GM12878 (cell line): Measurements from ENCODE around the gene GALNT18. TPM values are rescaled to one million over a fixed set of nuclear protein-coding genes. Genes with fewer than 3 reads are reported as not detected.

Experiments used
- ATAC-seq: fragments of 200-7000 bp; cut with Tn5 transposase; 3 replicates; pipeline ENCODE4 v1.9.1; 2020; ENCODE audit warnings: mild to moderate bottlenecking, moderate library complexity
- BruUV-seq: library from RNA; stranded (reverse); fragments of 400-500 nt; replicated peaks from 2 replicates; lab custom pipeline; 2021; lab: Mats Ljungman, UMichigan
- CTCF ChIA-PET: fragments of 300-600 bp; sonication (Branson Sonifier 250); formaldehyde crosslinking; extraction: SDS; loops from one replicate; lab custom pipeline; 2021; ENCODE audit warnings: inconsistent platforms; lab: Yijun Ruan, JAX
- POLR2A ChIA-PET: fragments of 350-600 bp; formaldehyde crosslinking; extraction: SDS; loops from one replicate; lab custom pipeline; 2021; ENCODE audit warnings: inconsistent platforms; lab: Charles Lee
- RAD21 ChIA-PET: fragments of 300-600 bp; sonication (Branson Sonifier 250); formaldehyde crosslinking; loops from one replicate; lab custom pipeline; 2023; ENCODE audit warnings: antibody characterized with exemption; ENCODE audit not compliant: unreplicated experiment; lab: Charles Lee
- SMC1A ChIA-PET: fragments of 300-600 bp; sonication (Branson Sonifier 250); formaldehyde crosslinking; loops from one replicate; lab custom pipeline; 2023; ENCODE audit not compliant: unreplicated experiment, uncharacterized antibody; lab: Charles Lee
- DNase-seq: peaks from one replicate; pipeline ENCODE4 v3.0.0-alpha.2; 2011; ENCODE audit warnings: low read depth, low spot score
- FAIRE-seq: peaks from 3 replicates; lab custom pipeline; 2011; peaks lifted over from hg19 to GRCh38; lab: Jason Lieb, UNC
- H2AFZ ChIP-seq: 2 replicates; pipeline ENCODE4 v1.6.0; 2011; ENCODE audit warnings: low read depth, low read length, control low read depth; ENCODE audit not compliant: control insufficient read depth
- H3K27ac ChIP-seq: 2 replicates; pipeline ENCODE4 v1.5.1; 2011; ENCODE audit warnings: control low read depth; ENCODE audit not compliant: control insufficient read depth, insufficient read depth
- H3K27me3 ChIP-seq, 2 experiments: replicated peaks in 1 of 2; 2 replicates each; pipeline versions ENCODE4 v1.6.0 to v1.6.1; 2011; ENCODE audit warnings: low read length in 1 of 2; ENCODE audit not compliant: control insufficient read depth in 2 of 2, insufficient read depth in 2 of 2
- H3K36me3 ChIP-seq, 2 experiments: 2 replicates each; pipeline ENCODE4 v1.5.1; 2011; ENCODE audit warnings: low read length in 1 of 2; ENCODE audit not compliant: control insufficient read depth in 2 of 2, insufficient read depth in 2 of 2
- H3K4me1 ChIP-seq: 2 replicates; pipeline ENCODE4 v1.6.1; 2011; ENCODE audit warnings: mild to moderate bottlenecking, low read length, moderate library complexity, mixed read lengths; ENCODE audit not compliant: control insufficient read depth, insufficient read depth
- H3K4me2 ChIP-seq: 2 replicates; pipeline ENCODE4 v1.6.0; 2011; ENCODE audit warnings: control low read depth; ENCODE audit not compliant: control insufficient read depth, insufficient read depth
- H3K4me3 ChIP-seq: fragments of 200-600 bp; sonication (generic); 2 replicates; pipeline ENCODE4 v1.5.1; 2016
- H3K79me2 ChIP-seq: 2 replicates; pipeline ENCODE4 v1.6.0; 2011; ENCODE audit warnings: low read length; ENCODE audit not compliant: control insufficient read depth, insufficient read depth
- H3K9ac ChIP-seq: 2 replicates; pipeline ENCODE4 v1.8.0; 2011; ENCODE audit warnings: low read length, control low read depth, mixed read lengths; ENCODE audit not compliant: control insufficient read depth, insufficient read depth
- H3K9me3 ChIP-seq: replicated peaks from 3 replicates; pipeline ENCODE4 v1.5.1; 2011; ENCODE audit warnings: mild to moderate bottlenecking, low read length; ENCODE audit not compliant: control insufficient read depth, insufficient read depth
- H4K20me1 ChIP-seq: 2 replicates; pipeline ENCODE4 v1.6.0; 2011; ENCODE audit not compliant: control insufficient read depth, insufficient read depth
- ASH2L ChIP-seq: fragments of 300-600, 200-600 bp; sonication (generic); IDR thresholded peaks from 2 replicates; pipeline ENCODE4 v1.6.1; 2017; ENCODE audit warnings: low read depth, mild to moderate bottlenecking, borderline replicate concordance
- BACH1 ChIP-seq: fragments of 450-650 bp; IDR thresholded peaks from 2 replicates; pipeline ENCODE4 v1.6.1; 2017; ENCODE audit warnings: mild to moderate bottlenecking, borderline replicate concordance
- BMI1 ChIP-seq: fragments of 450-650 bp; IDR thresholded peaks from 2 replicates; pipeline ENCODE4 v1.6.1; 2016; ENCODE audit warnings: mild to moderate bottlenecking, moderate library complexity, borderline replicate concordance
- CBFB ChIP-seq: IDR thresholded peaks from 2 replicates; pipeline ENCODE4 v1.6.1; 2016; ENCODE audit warnings: antibody characterized with exemption, low read depth
- ESRRA ChIP-seq: IDR thresholded peaks from 2 replicates; pipeline ENCODE4 v1.6.1; 2012; ENCODE audit warnings: mild to moderate bottlenecking, low read length, improper control_type of control experiment
- FOS ChIP-seq: IDR thresholded peaks from 3 replicates; pipeline ENCODE4 v1.6.1; 2011; ENCODE audit warnings: borderline replicate concordance; ENCODE audit not compliant: insufficient read length; ENCODE audit errors: extremely low read depth
- GABPA ChIP-seq: IDR thresholded peaks from 2 replicates; pipeline ENCODE4 v1.6.1; 2014; ENCODE audit warnings: antibody characterized with exemption, low read depth, mild to moderate bottlenecking, inconsistent platforms
- HDGF ChIP-seq: fragments of 450-650 bp; IDR thresholded peaks from 2 replicates; pipeline ENCODE4 v1.6.1; 2016; ENCODE audit warnings: antibody characterized with exemption
- IKZF2 ChIP-seq, 2 experiments: fragments of 450-650 bp; IDR thresholded peaks; 2 replicates each; pipeline ENCODE4 v1.6.1; 2017; ENCODE audit warnings: mild to moderate bottlenecking in 2 of 2, moderate library complexity in 2 of 2
- JUND ChIP-seq: IDR thresholded peaks from 2 replicates; pipeline ENCODE4 v1.6.1; 2012; ENCODE audit warnings: low read depth, mild to moderate bottlenecking, low read length, improper control_type of control experiment, moderate library complexity
- NR2F1 ChIP-seq: fragments of 450-650 bp; conservative IDR thresholded peaks from 2 replicates; pipeline ENCODE4 v1.6.1; 2017; ENCODE audit warnings: mild to moderate bottlenecking
- PAX5 ChIP-seq: IDR thresholded peaks from 2 replicates; pipeline ENCODE4 v1.6.1; 2011; ENCODE audit warnings: low read depth, low read length, borderline replicate concordance
- RB1 ChIP-seq: fragments of 450-650 bp; formaldehyde crosslinking; IDR thresholded peaks from 2 replicates; pipeline ENCODE4 v1.6.1; 2017; ENCODE audit warnings: mild to moderate bottlenecking, borderline replicate concordance
- RBBP5 ChIP-seq: fragments of 200-600 bp; sonication (generic); conservative IDR thresholded peaks from 2 replicates; pipeline ENCODE4 v1.6.1; 2016
- RELA ChIP-seq: fragments of 450-650 bp; IDR thresholded peaks from 2 replicates; pipeline ENCODE4 v1.8.0; 2014; ENCODE audit warnings: borderline replicate concordance; ENCODE audit not compliant: partially characterized antibody
- SUPT20H ChIP-seq: IDR thresholded peaks from 2 replicates; pipeline ENCODE4 v1.6.1; 2011; ENCODE audit warnings: low read depth, mild to moderate bottlenecking, low read length, moderate library complexity, borderline replicate concordance; ENCODE audit not compliant: control insufficient read depth
- TAF1 ChIP-seq: IDR thresholded peaks from 2 replicates; pipeline ENCODE4 v1.6.1; 2011; ENCODE audit warnings: mild to moderate bottlenecking, low read depth, low read length, borderline replicate concordance
- ZNF207 ChIP-seq: fragments of 450-650 bp; IDR thresholded peaks from 2 replicates; pipeline ENCODE4 v1.6.1; 2014; ENCODE audit warnings: antibody characterized with exemption, mild to moderate bottlenecking, borderline replicate concordance
- ZNF24 ChIP-seq: fragments of 450-650 bp; IDR thresholded peaks from 2 replicates; pipeline ENCODE4 v1.6.1; 2017; ENCODE audit warnings: antibody characterized with exemption, mild to moderate bottlenecking
- WGBS: methylation state at CpG from one replicate; pipeline ENCODE4 v1.1.6; 2016; ENCODE audit warnings: low lambda C conversion rate; ENCODE audit not compliant: insufficient replicate concordance, insufficient coverage; ENCODE audit errors: missing lambda C conversion rate; 5-methylcytosine and 5-hydroxymethylcytosine counted together
- in situ Hi-C: fragments of 300-500 bp; cut with MboI; formaldehyde crosslinking; loops from 9 replicates; pipeline ENCODE4 v1.14.3; 2018; ENCODE audit warnings: mixed read lengths
- intact Hi-C: fragments of 100-400 bp; cut with micrococcal nuclease; formaldehyde crosslinking; loops from one replicate; pipeline ENCODE4 v1.14.2; 2022; ENCODE audit not compliant: unreplicated experiment
- polyA plus RNA-seq, 11 experiments: library from polyadenylated mRNA; depleted of rRNA in 4 of 11; unstranded in 6 of 11; stranded (reverse) in 5 of 11; fragments of >200 nt; fragmentation: Nextera tagmentation in 4 of 11; fragmentation: Illumina TruSeq in 1 of 11; extraction: Ambion mirVana in 4 of 11; extraction: Trizol in 1 of 11; gene quantifications; 1 replicate in 1 of 11; 2 replicates in 10 of 11; pipeline versions ENCODE4 v1.2.1 to v1.2.3, GENCODE V29; 2011 to 2016; ENCODE audit warnings: inconsistent platforms in 2 of 11, missing spikeins in 2 of 11, low read depth in 1 of 11
- total RNA-seq, 4 experiments: library from RNA; depleted of rRNA in 3 of 4; stranded (reverse); fragments of >200 nt in 3 of 4; fragmentation: Illumina TruSeq in 1 of 4; extraction: Trizol in 1 of 4; gene quantifications; 2 replicates each; pipeline versions ENCODE4 v1.2.1 to v1.2.3, GENCODE V29; 2013 to 2021
- TF ChIP-seq, protein P1 (sequence below): fragments of 450-650 bp; formaldehyde crosslinking; IDR thresholded peaks from 2 replicates; pipeline ENCODE4 v1.5.0; 2022; ENCODE audit warnings: mild to moderate bottlenecking, missing genetic modification characterization
- TF ChIP-seq, protein P2 (sequence below): IDR thresholded peaks from 2 replicates; pipeline ENCODE4 v1.6.1; 2011; ENCODE audit warnings: mild to moderate bottlenecking, low read depth, low read length, moderate library complexity; ENCODE audit not compliant: insufficient replicate concordance

The GALNT18 gene
- total and polyA plus RNA-seq, 10 of the 15 experiments (the other 5 are each of a cell fraction or from before 2014, with no cell fraction given), result 1.2 to 14.2 (median 6.3) TPM

DNA sequence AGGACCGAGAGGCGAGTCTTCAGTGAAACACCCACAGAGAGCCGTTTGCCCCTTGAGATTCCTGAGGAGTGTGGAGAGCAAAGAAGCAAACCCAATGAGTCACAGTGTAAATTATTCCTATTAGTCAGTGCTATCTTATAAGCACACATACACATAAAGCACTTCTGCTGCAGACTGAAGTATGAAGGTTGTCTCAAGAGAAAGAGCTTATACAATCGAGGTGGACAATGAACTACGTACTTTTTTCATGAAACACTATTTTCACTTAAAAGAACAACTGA is 37.3 kb downstream of the GALNT18 start (continued):
- TF ChIP-seq, protein P1, sequence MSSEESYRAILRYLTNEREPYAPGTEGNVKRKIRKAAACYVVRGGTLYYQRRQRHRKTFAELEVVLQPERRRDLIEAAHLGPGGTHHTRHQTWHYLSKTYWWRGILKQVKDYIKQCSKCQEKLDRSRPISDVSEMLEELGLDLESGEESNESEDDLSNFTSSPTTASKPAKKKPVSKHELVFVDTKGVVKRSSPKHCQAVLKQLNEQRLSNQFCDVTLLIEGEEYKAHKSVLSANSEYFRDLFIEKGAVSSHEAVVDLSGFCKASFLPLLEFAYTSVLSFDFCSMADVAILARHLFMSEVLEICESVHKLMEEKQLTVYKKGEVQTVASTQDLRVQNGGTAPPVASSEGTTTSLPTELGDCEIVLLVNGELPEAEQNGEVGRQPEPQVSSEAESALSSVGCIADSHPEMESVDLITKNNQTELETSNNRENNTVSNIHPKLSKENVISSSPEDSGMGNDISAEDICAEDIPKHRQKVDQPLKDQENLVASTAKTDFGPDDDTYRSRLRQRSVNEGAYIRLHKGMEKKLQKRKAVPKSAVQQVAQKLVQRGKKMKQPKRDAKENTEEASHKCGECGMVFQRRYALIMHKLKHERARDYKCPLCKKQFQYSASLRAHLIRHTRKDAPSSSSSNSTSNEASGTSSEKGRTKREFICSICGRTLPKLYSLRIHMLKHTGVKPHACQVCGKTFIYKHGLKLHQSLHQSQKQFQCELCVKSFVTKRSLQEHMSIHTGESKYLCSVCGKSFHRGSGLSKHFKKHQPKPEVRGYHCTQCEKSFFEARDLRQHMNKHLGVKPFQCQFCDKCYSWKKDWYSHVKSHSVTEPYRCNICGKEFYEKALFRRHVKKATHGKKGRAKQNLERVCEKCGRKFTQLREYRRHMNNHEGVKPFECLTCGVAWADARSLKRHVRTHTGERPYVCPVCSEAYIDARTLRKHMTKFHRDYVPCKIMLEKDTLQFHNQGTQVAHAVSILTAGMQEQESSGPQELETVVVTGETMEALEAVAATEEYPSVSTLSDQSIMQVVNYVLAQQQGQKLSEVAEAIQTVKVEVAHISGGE, result no peak
- TF ChIP-seq RELA (no peak), BACH1 (no peak), ESRRA (no peak), RB1 (no peak), ASH2L (no peak), PAX5 (no peak)

DNA sequence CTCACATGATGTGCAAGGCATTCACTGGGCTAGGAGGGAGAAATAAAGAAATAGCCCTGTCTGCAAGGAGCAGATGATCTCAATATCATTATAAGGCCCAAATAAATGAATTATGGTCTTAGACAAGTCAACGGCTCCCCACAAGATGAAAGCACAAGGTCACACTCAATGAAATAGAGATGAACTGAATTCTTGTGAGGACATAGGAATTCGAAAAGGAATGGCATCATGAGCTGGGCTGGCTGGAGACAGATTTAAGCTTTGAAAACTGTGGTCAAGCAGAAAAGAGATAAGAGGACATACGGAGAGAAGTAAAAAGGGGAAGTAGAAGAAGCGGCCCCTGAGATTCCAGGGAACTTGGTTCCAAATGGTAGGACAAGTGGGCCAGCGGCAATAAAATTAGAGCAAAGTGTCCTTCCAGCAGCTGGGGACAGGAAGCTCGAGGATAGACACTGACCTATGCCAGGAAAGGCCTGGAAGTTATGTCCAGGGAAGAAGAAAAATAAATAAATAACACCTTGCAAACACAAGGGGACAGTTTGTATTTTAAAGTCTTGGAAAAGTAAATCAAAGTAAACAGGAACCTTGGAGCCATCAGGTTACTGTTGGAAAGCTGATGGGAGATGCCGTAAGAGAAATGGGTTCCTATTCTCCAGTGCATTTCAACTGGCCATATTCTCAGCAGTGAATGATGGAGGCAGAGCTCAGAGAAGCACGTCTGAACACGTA is 37.8 kb downstream of the GALNT18 start:
- POLR2A ChIA-PET, result interaction anchor here (0.5 kb wide), 1 partner anchor 918 kb away, joined by 4 read pairs; no protein-coding TSS in a partner anchor
- in situ Hi-C loops (no loop called here), intact Hi-C loops (no loop called here)
- Histone ChIP-seq H2AFZ (no peak overlapping the region), H3K4me3 (no peak overlapping the region), H3K9me3 (no peaks in the 10 kb centered on the region), H3K36me3 (no peaks in the 10 kb centered on the region), H3K27ac (no peak overlapping the region), H3K4me1 (no peaks in the 10 kb centered on the region), H3K9ac (no peak overlapping the region), H4K20me1 (no peaks in the 10 kb centered on the region), H3K79me2 (no peaks in the 10 kb centered on the region; the same call in 1 of the 2 replicates), H3K27me3 (no peaks in the 10 kb centered on the region), H3K4me2 (no peak overlapping the region)
- 46% methylated on average over 9 of the region's 9 CpGs for WGBS
- TF ChIP-seq ZNF24 (no peak), GABPA (no peak), BMI1 (no peak), TAF1 (no peak), RBBP5 (no peak), IKZF2 (IDR thresholded peaks at IDR 0.05) (no peak), NR2F1 (no peak), FOS (no peak), SUPT20H (no peak), CBFB (no peak), JUND (no peak), ZNF207 (no peak), HDGF (no peak)
- TF ChIP-seq, protein P2, sequence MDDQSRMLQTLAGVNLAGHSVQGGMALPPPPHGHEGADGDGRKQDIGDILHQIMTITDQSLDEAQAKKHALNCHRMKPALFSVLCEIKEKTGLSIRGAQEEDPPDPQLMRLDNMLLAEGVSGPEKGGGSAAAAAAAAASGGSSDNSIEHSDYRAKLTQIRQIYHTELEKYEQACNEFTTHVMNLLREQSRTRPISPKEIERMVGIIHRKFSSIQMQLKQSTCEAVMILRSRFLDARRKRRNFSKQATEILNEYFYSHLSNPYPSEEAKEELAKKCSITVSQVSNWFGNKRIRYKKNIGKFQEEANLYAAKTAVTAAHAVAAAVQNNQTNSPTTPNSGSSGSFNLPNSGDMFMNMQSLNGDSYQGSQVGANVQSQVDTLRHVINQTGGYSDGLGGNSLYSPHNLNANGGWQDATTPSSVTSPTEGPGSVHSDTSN, result no peak
- FAIRE-seq (no peak), ATAC-seq (no peak), DNase-seq (no peak)
- CTCF ChIA-PET, result interaction anchor here (1.0 kb wide), 1 partner anchor 13 kb away, joined by 3 read pairs; no protein-coding TSS in a partner anchor
- RAD21 ChIA-PET, result no interaction called here
- no TSS peak for BruUV-seq
- SMC1A ChIA-PET, result interaction anchor here (0.9 to 1.0 kb wide), 2 partner anchors 15 to 22 kb away, joined by 3 to 4 read pairs; no protein-coding TSS in a partner anchor
